ENCODE data around the gene SLC17A7. TPM values are rescaled to one million over a fixed set of nuclear protein-coding genes. Genes with fewer than 3 reads are reported as not detected.
A peak's percentile ranks its signal among the peaks of the same experiment; 100 is the strongest.

Gene SLC17A7
- 1.8 TPM for total RNA-seq (2021; ENCODE audit: unreplicated experiment)
- 2.0 and 2.4 TPM in 2 replicates for polyA plus RNA-seq (2012)
- percentile 27 among the genes with signal in this experiment for Bru-seq, nascent RNA
- BruChase-seq, experiment 1, labeled RNA remaining after a 6-hour chase = percentile 34 among the genes with signal in this experiment
- BruChase-seq, experiment 2, labeled RNA remaining after a 2-hour chase = percentile 39 among the genes with signal in this experiment
- long read RNA-seq = 0 reads

- POLR2A ChIA-PET = interaction anchor here (1.2 kb wide), 1 partner anchor 38 kb away, joined by 3 read pairs; no protein-coding TSS in a partner anchor
- H3K9me3 ChIP-seq (ENCODE audit: control insufficient read depth in 1 of 2, insufficient read depth in 1 of 2, low read depth in 1 of 2, low read length in 2 of 2) = no peaks in the 10 kb centered on the region
- no peaks in the 10 kb centered on the region for H3K36me3 ChIP-seq (ENCODE audit: control insufficient read depth in 1 of 2, insufficient read depth in 2 of 2, low read length in 2 of 2)
- RAD21 ChIA-PET (ENCODE audit: low non-redundant PET in 1 of 2, low total read pairs in 2 of 2, uncharacterized antibody in 2 of 2, unreplicated experiment in 2 of 2) = no interaction called here
- H4K20me1 ChIP-seq (ENCODE audit: insufficient read depth) = no peaks in the 10 kb centered on the region
- no peak for TF ChIP-seq YY1 (IDR thresholded peaks at IDR 0.05; ENCODE audit: extremely low read depth, insufficient replicate concordance, low read depth, low read length)
- TF ChIP-seq SIN3A (IDR thresholded peaks at IDR 0.05; ENCODE audit: low read depth) = no peak
- TF ChIP-seq CTCF (IDR thresholded peaks at IDR 0.05 in 2 of 3, conservative IDR thresholded peaks at IDR 0.05 in 1 of 3; ENCODE audit: borderline replicate concordance in 1 of 3, insufficient read depth in 1 of 3, low read depth in 2 of 3, low read length in 2 of 3) = no peak
- no peak for TF ChIP-seq SRF (IDR thresholded peaks at IDR 0.05; ENCODE audit: low read depth)
- no peak for TF ChIP-seq EZH2phosphoT487 (IDR thresholded peaks at IDR 0.05; ENCODE audit: borderline replicate concordance)
- TF ChIP-seq ZBTB33 (IDR thresholded peaks at IDR 0.05; ENCODE audit: extremely low read depth, insufficient replicate concordance, low read length) = no peak
- no peak for TF ChIP-seq RAD21 (IDR thresholded peaks at IDR 0.05; ENCODE audit: low read depth)
- ATAC-seq (no peak), DNase-seq (ENCODE audit: low read depth, low spot score) (no peak)
- peak within 1 kb of the TSS; percentile 68 for H2AFZ ChIP-seq (ENCODE audit: low read depth, low read length, poor library complexity, severe bottlenecking)
- intact Hi-C loops (cut with micrococcal nuclease) = no loop called here
- peaks cover 21% of the 10 kb centered on the region for H3K27me3 ChIP-seq (ENCODE audit: insufficient read depth, low read length)
- BruUV-seq (replicated peaks) = no TSS peak
- peak within 1 kb of the TSS; percentile 98 for H3K4me2 ChIP-seq (ENCODE audit: low read length)
- no peaks in the 10 kb centered on the region for H3K9me2 ChIP-seq (ENCODE audit: insufficient read depth)
- H3K4me1 ChIP-seq (ENCODE audit: control insufficient read depth in 1 of 2, insufficient read depth in 2 of 2, low read length in 2 of 2) = peaks cover 7 to 31% of the 10 kb centered on the region in 2 experiments; a peak in 3 of 4 replicates
- CTCF ChIA-PET = interaction anchor here (0.6 to 1.1 kb wide), 2 partner anchors 50 to 80 kb away, joined by 3 read pairs; partner anchors contain the start of gene TEAD2
- H3K4me3 ChIP-seq (replicated peaks in 1 of 2; ENCODE audit: low read depth in 1 of 2, low read length in 2 of 2) = peak within 1 kb of the TSS; percentile 63 to 80; a peak in 3 of 4 replicates
- no peaks in the 10 kb centered on the region for H3K79me2 ChIP-seq (ENCODE audit: insufficient read depth, low read length)
- peak within 1 kb of the TSS; percentile 92; the same call in 1 of the 2 replicates for H3K27ac ChIP-seq (ENCODE audit: low read depth, low read length)
- H3K9ac ChIP-seq (ENCODE audit: low read length) = peak within 1 kb of the TSS; percentile 86
These were observed at the start of gene SLC17A7 for GRCh38 chr19:49441210-49441959. Gene SLC17A7, minus strand, starts transcription at chr19:49441527. Its CDS starts 148 bp downstream, at chr19:49441379.
